BJ (cell line): ENCODE data around the gene ATG7. TPM values are rescaled to one million over a fixed set of nuclear protein-coding genes. Genes with fewer than 3 reads are reported as not detected.
A peak's percentile ranks its signal among the peaks of the same experiment; 100 is the strongest.
"Not testable (repeated sequence)": the region's sequence is repeated elsewhere in the genome, so short reads cannot be mapped to it uniquely, and the experiment has no call there.

Experiments used
- CTCF ChIA-PET: fragments of 350-600 bp; formaldehyde crosslinking; extraction: SDS; loops from one replicate; lab custom pipeline; 2021; ENCODE audit warnings: antibody characterized with exemption, inconsistent platforms; lab: Yijun Ruan, JAX
- POLR2A ChIA-PET: fragments of 300-600 bp; sonication (Branson Sonifier 250); formaldehyde crosslinking; extraction: SDS; loops from one replicate; lab custom pipeline; 2021; ENCODE audit warnings: antibody characterized with exemption; lab: Charles Lee
- DNase-seq: peaks from one replicate; pipeline ENCODE4 v3.0.0-alpha.2; 2011; ENCODE audit warnings: low read depth
- H3K27me3 ChIP-seq: 2 replicates; pipeline ENCODE4 v1.6.0; 2011; ENCODE audit warnings: low read length; ENCODE audit not compliant: control insufficient read depth, insufficient read depth
- H3K36me3 ChIP-seq: 2 replicates; pipeline ENCODE4 v1.5.1; 2011; ENCODE audit warnings: low read length; ENCODE audit not compliant: control insufficient read depth, insufficient read depth
- H3K4me3 ChIP-seq: 2 replicates; pipeline ENCODE4 v1.5.1; 2011; ENCODE audit warnings: low read depth, mild to moderate bottlenecking, control low read depth, low read length
- CTCF ChIP-seq: IDR thresholded peaks from 2 replicates; pipeline ENCODE4 v1.5.1; 2011; ENCODE audit warnings: low read depth, mild to moderate bottlenecking, control low read depth, inconsistent platforms, low read length, moderate library complexity; ENCODE audit not compliant: insufficient read depth
- polyA plus RNA-seq: library from polyadenylated mRNA; depleted of rRNA; stranded (reverse); fragments of >200 nt; gene quantifications from 2 replicates; pipeline ENCODE4 v1.2.3, GENCODE V29; 2011

Gene ATG7
- polyA plus RNA-seq, 1 experiment: 26.2 TPM

DNA sequence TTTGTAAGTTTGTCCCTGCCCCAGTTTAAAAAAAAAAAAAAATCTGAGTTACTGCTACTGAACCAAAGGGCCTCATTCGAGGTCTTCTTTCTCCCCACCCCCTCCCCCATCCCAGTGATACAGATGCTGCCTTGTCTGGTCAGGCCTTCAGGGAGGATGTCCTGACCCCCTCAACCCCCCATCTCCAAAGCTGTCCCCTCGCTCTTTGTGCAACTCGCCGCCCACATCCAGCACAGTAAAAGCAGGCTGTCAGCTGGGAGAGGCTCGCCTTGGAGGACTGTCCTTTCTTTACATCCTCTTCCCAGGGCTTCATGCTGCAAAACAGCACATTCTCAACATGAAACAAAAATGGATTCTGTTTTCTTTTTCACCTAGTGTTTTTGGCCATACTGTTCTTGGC lies 238.2 kb downstream of the ATG7 start:
- Histone ChIP-seq H3K36me3 (no peaks in the 10 kb centered on the region), H3K27me3 (no peaks in the 10 kb centered on the region), H3K4me3 (no peak overlapping the region)
- CTCF ChIA-PET: interaction anchor here (1.1 kb wide), 1 partner anchor 139 kb away, joined by 3 read pairs; no protein-coding TSS in a partner anchor
- POLR2A ChIA-PET: no interaction called here
- DNase-seq: no peak
- no peak for TF ChIP-seq CTCF

GRCh38 chr3:11511606-11512005 lies 239.4 kb downstream of the ATG7 start:
- POLR2A ChIA-PET, H3K4me3 ChIP-seq, H3K36me3 ChIP-seq, CTCF ChIA-PET, H3K27me3 ChIP-seq, DNase-seq: not testable (repeated sequence)

DNA sequence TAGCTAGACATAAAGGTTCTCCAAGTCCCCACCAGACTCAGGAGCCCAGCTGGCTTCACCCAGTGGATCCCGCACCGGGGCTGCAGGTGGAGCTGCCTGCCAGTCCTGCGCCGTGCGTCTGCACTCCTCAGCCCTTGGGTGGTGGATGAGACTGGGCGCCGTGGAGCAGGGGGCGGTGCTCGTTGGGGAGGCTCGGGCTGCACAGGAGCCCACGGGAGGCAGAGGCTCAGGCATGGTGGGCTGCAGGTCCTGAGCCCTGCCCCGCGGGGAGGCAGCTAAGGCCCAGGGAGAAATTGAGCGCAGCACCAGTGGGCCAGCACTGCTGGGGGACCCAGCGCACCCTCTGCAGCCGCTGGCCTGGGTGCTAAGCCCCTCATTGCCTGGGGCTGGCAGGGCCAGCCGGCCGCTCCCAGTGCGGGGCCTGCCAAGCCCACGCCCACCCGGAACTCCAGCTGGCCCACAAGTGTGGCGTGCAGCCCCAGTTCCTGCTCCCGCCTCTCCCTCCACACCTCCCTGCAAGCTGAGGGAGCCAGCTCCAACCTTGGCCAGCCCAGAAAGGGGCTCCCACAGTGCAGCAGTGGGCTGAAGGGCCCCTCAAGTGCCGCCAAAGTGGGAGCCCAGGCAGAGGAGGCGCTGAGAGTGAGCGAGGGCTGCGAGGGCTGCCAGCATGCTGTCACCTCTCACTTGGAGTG lies 241.1 kb downstream of the ATG7 start:
- POLR2A ChIA-PET, H3K36me3 ChIP-seq, DNase-seq, H3K4me3 ChIP-seq, H3K27me3 ChIP-seq: not testable (repeated sequence)
- CTCF ChIA-PET: interaction anchor here (0.9 kb wide), 1 partner anchor 20 kb away, joined by 3 read pairs; no protein-coding TSS in a partner anchor

GRCh38 chr3:11513817-11514135 lies 241.6 kb downstream of the ATG7 start:
- POLR2A ChIA-PET: no interaction called here
- no peak for DNase-seq
- no peaks in the 10 kb centered on the region for H3K36me3 ChIP-seq
- no peaks in the 10 kb centered on the region for H3K27me3 ChIP-seq
- H3K4me3 ChIP-seq: no peak overlapping the region
- CTCF ChIA-PET: interaction anchor here (0.9 kb wide), 1 partner anchor 20 kb away, joined by 3 read pairs; no protein-coding TSS in a partner anchor
- no peak for TF ChIP-seq CTCF

- POLR2A ChIA-PET: no interaction called here
Observed at GRCh38 chr3:11514191-11514821, 242.1 kb downstream of the ATG7 start.

More at GRCh38 chr3:11514191-11514821, 242.1 kb downstream of the ATG7 start:
- Histone ChIP-seq H3K27me3 (no peaks in the 10 kb centered on the region), H3K36me3 (no peaks in the 10 kb centered on the region), H3K4me3 (no peak overlapping the region)
- CTCF ChIA-PET: interaction anchor here (0.6 to 0.9 kb wide), 3 partner anchors 19 to 312 kb away, joined by 3 read pairs; no protein-coding TSS in a partner anchor
- DNase-seq: peak; percentile 39
- no peak for TF ChIP-seq CTCF
